Measurements from ENCODE around the gene RASA3. TPM values are rescaled to one million over a fixed set of nuclear protein-coding genes. Genes with fewer than 3 reads are reported as not detected.

RASA3 gene
- total RNA-seq, 1 donor from 2014 or later: 2.9 TPM

- Mint-ChIP-seq H3K27me3 (ENCODE audit: insufficient read depth, low read depth) (peaks cover 10% of the 10 kb centered on the region), H3K4me1 (no peaks in the 10 kb centered on the region), H3K4me3 (no peak overlapping the region), H3K36me3 (peaks cover 12% of the 10 kb centered on the region), H3K27ac (no peak overlapping the region), H3K9me3 (peaks cover 28% of the 10 kb centered on the region)
- Histone ChIP-seq H3K79me2 (ENCODE audit: low read depth) (no peaks in the 10 kb centered on the region), H3F3A (ENCODE audit: low read depth) (no peaks in the 10 kb centered on the region), H4K20me1 (ENCODE audit: low read depth) (no peaks in the 10 kb centered on the region), H2AFZ (replicated peaks) (no peak overlapping the region), H3K4me2 (no peak overlapping the region), H3K4me3 (no peak overlapping the region), H3K9me3 (ENCODE audit: low read depth) (peaks cover 12% of the 10 kb centered on the region), H3K36me3 (no peaks in the 10 kb centered on the region), H3K9ac (no peak overlapping the region), H3K4me1 (no peaks in the 10 kb centered on the region), H3K27me3 (no peaks in the 10 kb centered on the region), H3K27ac (no peak overlapping the region)
- no peak for DNase-seq (ENCODE audit: low spot score)
- TF ChIP-seq EZH2 (IDR thresholded peaks at IDR 0.05) (no peak), EZH2phosphoT487 (IDR thresholded peaks at IDR 0.05) (no peak), CTCF (IDR thresholded peaks at IDR 0.05) (no peak)
Observed at GRCh38 chr13:113963376-113963775, 169.0 kb downstream of the RASA3 start.

- H3K27me3 ChIP-seq: no peaks in the 10 kb centered on the region
- Mint-ChIP-seq H3K4me3 (no peak overlapping the region), H3K4me1 (no peaks in the 10 kb centered on the region), H3K27me3 (ENCODE audit: insufficient read depth, low read depth) (peaks cover 13% of the 10 kb centered on the region), H3K27ac (no peak overlapping the region), H3K36me3 (peaks cover 13% of the 10 kb centered on the region), H3K9me3 (peaks cover 32% of the 10 kb centered on the region)
- no peak overlapping the region for H3K27ac ChIP-seq
- no peaks in the 10 kb centered on the region for H3K79me2 ChIP-seq (ENCODE audit: low read depth)
- H3K4me2 ChIP-seq: no peak overlapping the region
- H3K4me1 ChIP-seq: no peaks in the 10 kb centered on the region
- no peak for TF ChIP-seq EZH2 (IDR thresholded peaks at IDR 0.05)
- no peak for TF ChIP-seq EZH2phosphoT487 (IDR thresholded peaks at IDR 0.05)
- TF ChIP-seq CTCF (IDR thresholded peaks at IDR 0.05): no peak
- H2AFZ ChIP-seq (replicated peaks): no peak overlapping the region
- no peak overlapping the region for H3K4me3 ChIP-seq
- no peaks in the 10 kb centered on the region for H3K36me3 ChIP-seq
- peaks cover 12% of the 10 kb centered on the region for H3K9me3 ChIP-seq (ENCODE audit: low read depth)
- no peaks in the 10 kb centered on the region for H4K20me1 ChIP-seq (ENCODE audit: low read depth)
- H3F3A ChIP-seq (ENCODE audit: low read depth): no peaks in the 10 kb centered on the region
- H3K9ac ChIP-seq: no peak overlapping the region
- DNase-seq (ENCODE audit: low spot score): no peak
Observed at GRCh38 chr13:113962975-113963374, 169.4 kb downstream of the RASA3 start.

GRCh38 chr13:113962386-113962785 lies 170.0 kb downstream of the RASA3 start:
- Mint-ChIP-seq H3K9me3 (peaks cover 38% of the 10 kb centered on the region), H3K27me3 (ENCODE audit: insufficient read depth, low read depth) (peaks cover 18% of the 10 kb centered on the region), H3K27ac (no peak overlapping the region), H3K36me3 (peaks cover 13% of the 10 kb centered on the region), H3K4me1 (no peaks in the 10 kb centered on the region), H3K4me3 (no peak overlapping the region)
- no peaks in the 10 kb centered on the region for H3K27me3 ChIP-seq
- H3F3A ChIP-seq (ENCODE audit: low read depth): no peaks in the 10 kb centered on the region
- H3K36me3 ChIP-seq: no peaks in the 10 kb centered on the region
- H3K9me3 ChIP-seq (ENCODE audit: low read depth): peaks cover 12% of the 10 kb centered on the region
- TF ChIP-seq EZH2phosphoT487 (IDR thresholded peaks at IDR 0.05): no peak
- H2AFZ ChIP-seq (replicated peaks): no peak overlapping the region
- H3K4me2 ChIP-seq: no peak overlapping the region
- H3K79me2 ChIP-seq (ENCODE audit: low read depth): no peaks in the 10 kb centered on the region
- H4K20me1 ChIP-seq (ENCODE audit: low read depth): no peaks in the 10 kb centered on the region
- no peak overlapping the region for H3K9ac ChIP-seq
- no peak for DNase-seq (ENCODE audit: low spot score)
- H3K4me3 ChIP-seq: no peak overlapping the region
- H3K27ac ChIP-seq: no peak overlapping the region
- H3K4me1 ChIP-seq: no peaks in the 10 kb centered on the region

- Histone ChIP-seq H3K27me3 (no peaks in the 10 kb centered on the region), H3K36me3 (no peaks in the 10 kb centered on the region), H3K4me2 (no peak overlapping the region), H3K9ac (no peak overlapping the region), H2AFZ (replicated peaks) (no peak overlapping the region), H3K9me3 (ENCODE audit: low read depth) (peaks cover 12% of the 10 kb centered on the region), H3K4me3 (no peak overlapping the region), H3K27ac (no peak overlapping the region), H4K20me1 (ENCODE audit: low read depth) (no peaks in the 10 kb centered on the region), H3F3A (ENCODE audit: low read depth) (no peaks in the 10 kb centered on the region), H3K79me2 (ENCODE audit: low read depth) (no peaks in the 10 kb centered on the region), H3K4me1 (no peaks in the 10 kb centered on the region)
- TF ChIP-seq EZH2 (IDR thresholded peaks at IDR 0.05): no peak
- no peak for TF ChIP-seq CTCF (IDR thresholded peaks at IDR 0.05)
- no peak for TF ChIP-seq EZH2phosphoT487 (IDR thresholded peaks at IDR 0.05)
- DNase-seq (ENCODE audit: low spot score): no peak
- no peak overlapping the region for H3K4me3 Mint-ChIP-seq
- H3K27me3 Mint-ChIP-seq (ENCODE audit: insufficient read depth, low read depth): peaks cover 21% of the 10 kb centered on the region
- H3K9me3 Mint-ChIP-seq: peaks cover 45% of the 10 kb centered on the region
- peaks cover 21% of the 10 kb centered on the region for H3K36me3 Mint-ChIP-seq
- H3K27ac Mint-ChIP-seq: no peak overlapping the region
- no peaks in the 10 kb centered on the region for H3K4me1 Mint-ChIP-seq
Observed at GRCh38 chr13:113960276-113960948, 172.0 kb downstream of the RASA3 start.

Data from neural progenitor cell (in vitro differentiated cells).